HG02840 (cell line): ENCODE measurements around the gene ZBTB24.

Source experiments
- ATAC-seq: cut with Tn5 transposase; IDR thresholded peaks from one replicate; pipeline ENCODE4 v1.9.1; 2021; ENCODE audit warnings: mild to moderate bottlenecking, moderate library complexity, moderate number of reproducible peaks; ENCODE audit not compliant: unreplicated experiment, low FRiP score

Gene ZBTB24

GRCh38 chr6:109434456-109434855 is 48.6 kb downstream of the ZBTB24 start:
- no peak for ATAC-seq

GRCh38 chr6:109429496-109429895 is 53.5 kb downstream of the ZBTB24 start:
- no peak for ATAC-seq

GRCh38 chr6:109428889-109429477 is 54.0 kb downstream of the ZBTB24 start:
- no peak for ATAC-seq

- ATAC-seq = no peak
Observed at GRCh38 chr6:109424946-109425345, 58.1 kb downstream of the ZBTB24 start.

- no peak for ATAC-seq
Observed at GRCh38 chr6:109421184-109421583, 61.8 kb downstream of the ZBTB24 start.

- no peak for ATAC-seq
Observed at GRCh38 chr6:109420751-109421150, 62.3 kb downstream of the ZBTB24 start.

- no peak for ATAC-seq
Observed at GRCh38 chr6:109417646-109418045, 65.4 kb downstream of the ZBTB24 start.
